Measurements from ENCODE around the gene EVC2. TPM values are rescaled to one million over a fixed set of nuclear protein-coding genes. Genes with fewer than 3 reads are reported as not detected.

The EVC2 gene
- total RNA-seq, 1 experiment from 2014 or later: 6.0 TPM

- intact Hi-C loops (cut with micrococcal nuclease; ENCODE audit: unreplicated experiment): no loop called here
Measured at GRCh38 chr4:5636766-5637670, 71.3 kb downstream of the EVC2 start.

GRCh38 chr4:5635826-5636195 lies 72.5 kb downstream of the EVC2 start:
- no peak overlapping the region for H3K4me3 ChIP-seq (ENCODE audit: low read depth, low read length, poor library complexity, severe bottlenecking)
- H3K27me3 ChIP-seq (replicated peaks; ENCODE audit: insufficient read depth, low read depth, low read length, poor library complexity): no peaks in the 10 kb centered on the region
- TF ChIP-seq CTCF (conservative IDR thresholded peaks at IDR 0.05; ENCODE audit: low read depth, low read length) (no peak), EZH2 (IDR thresholded peaks at IDR 0.05; ENCODE audit: borderline replicate concordance, low read depth, low read length, poor library complexity, severe bottlenecking) (no peak)
- DNase-seq (ENCODE audit: low spot score): no peak
- peaks cover 3% of the 10 kb centered on the region for H3K36me3 ChIP-seq (ENCODE audit: insufficient read depth, low read length, poor library complexity, severe bottlenecking)
- H3K27ac ChIP-seq (ENCODE audit: low read depth, low read length, poor library complexity, severe bottlenecking): no peak overlapping the region
- ChIA-PET CTCF (no interaction called here), POLR2A (ENCODE audit: low non-redundant PET) (no interaction called here)
- no peaks in the 10 kb centered on the region for H3K9me3 ChIP-seq (ENCODE audit: low read depth, low read length, poor library complexity, severe bottlenecking)
- intact Hi-C loops (cut with micrococcal nuclease; ENCODE audit: unreplicated experiment): no loop called here
- no TSS peak for BruUV-seq (replicated peaks)
- no peaks in the 10 kb centered on the region for H3K4me1 ChIP-seq (ENCODE audit: insufficient read depth, low read length, poor library complexity, severe bottlenecking)

More at GRCh38 chr4:5636766-5637670, 71.3 kb downstream of the EVC2 start:
- H3K27ac ChIP-seq (ENCODE audit: low read depth, low read length, poor library complexity, severe bottlenecking): no peak overlapping the region
- no peaks in the 10 kb centered on the region for H3K9me3 ChIP-seq (ENCODE audit: low read depth, low read length, poor library complexity, severe bottlenecking)
- no peak for DNase-seq (ENCODE audit: low spot score)
- no peaks in the 10 kb centered on the region for H3K4me1 ChIP-seq (ENCODE audit: insufficient read depth, low read length, poor library complexity, severe bottlenecking)
- H3K4me3 ChIP-seq (ENCODE audit: low read depth, low read length, poor library complexity, severe bottlenecking): no peak overlapping the region
- POLR2A ChIA-PET (ENCODE audit: low non-redundant PET): no interaction called here
- no peak for TF ChIP-seq EZH2 (IDR thresholded peaks at IDR 0.05; ENCODE audit: borderline replicate concordance, low read depth, low read length, poor library complexity, severe bottlenecking)
- no peak for TF ChIP-seq CTCF (conservative IDR thresholded peaks at IDR 0.05; ENCODE audit: low read depth, low read length)
- H3K27me3 ChIP-seq (replicated peaks; ENCODE audit: insufficient read depth, low read depth, low read length, poor library complexity): no peaks in the 10 kb centered on the region
- H3K36me3 ChIP-seq (ENCODE audit: insufficient read depth, low read length, poor library complexity, severe bottlenecking): peaks cover 3% of the 10 kb centered on the region
- no TSS peak for BruUV-seq (replicated peaks)
- CTCF ChIA-PET: no interaction called here

- no peak for TF ChIP-seq EZH2 (IDR thresholded peaks at IDR 0.05; ENCODE audit: borderline replicate concordance, low read depth, low read length, poor library complexity, severe bottlenecking)
- no peak for TF ChIP-seq CTCF (conservative IDR thresholded peaks at IDR 0.05; ENCODE audit: low read depth, low read length)
- no peaks in the 10 kb centered on the region for H3K9me3 ChIP-seq (ENCODE audit: low read depth, low read length, poor library complexity, severe bottlenecking)
- ChIA-PET POLR2A (ENCODE audit: low non-redundant PET) (no interaction called here), CTCF (no interaction called here)
- no peak overlapping the region for H3K27ac ChIP-seq (ENCODE audit: low read depth, low read length, poor library complexity, severe bottlenecking)
- no peak for DNase-seq (ENCODE audit: low spot score)
- no peaks in the 10 kb centered on the region for H3K36me3 ChIP-seq (ENCODE audit: insufficient read depth, low read length, poor library complexity, severe bottlenecking)
- BruUV-seq (replicated peaks): no TSS peak
- no peak overlapping the region for H3K4me3 ChIP-seq (ENCODE audit: low read depth, low read length, poor library complexity, severe bottlenecking)
- intact Hi-C loops (cut with micrococcal nuclease; ENCODE audit: unreplicated experiment): no loop called here
- H3K27me3 ChIP-seq (replicated peaks; ENCODE audit: insufficient read depth, low read depth, low read length, poor library complexity): no peaks in the 10 kb centered on the region
- no peaks in the 10 kb centered on the region for H3K4me1 ChIP-seq (ENCODE audit: insufficient read depth, low read length, poor library complexity, severe bottlenecking)
Measured at GRCh38 chr4:5632571-5632970, 75.8 kb downstream of the EVC2 start.
